Progenitor cell of endocrine pancreas (in vitro differentiated cells): ENCODE results near the gene DPH5. TPM values are rescaled to one million over a fixed set of nuclear protein-coding genes. Genes with fewer than 3 reads are reported as not detected.

Source experiments
- DNase-seq: peaks from one replicate; pipeline ENCODE4 v3.0.0; 2021; ENCODE audit warnings: low spot score; ENCODE audit not compliant: unreplicated experiment
- H3K27ac Mint-ChIP-seq: 2 replicates; pipeline ENCODE4 v1.8.0; 2021; ENCODE audit warnings: mild to moderate bottlenecking, moderate library complexity, mixed read lengths
- H3K27me3 Mint-ChIP-seq: 2 replicates; pipeline ENCODE4 v1.8.0; 2021; ENCODE audit warnings: mixed read lengths
- H3K36me3 Mint-ChIP-seq: 2 replicates; pipeline ENCODE4 v1.8.0; 2022; ENCODE audit warnings: mixed read lengths; ENCODE audit not compliant: insufficient read depth
- H3K4me1 Mint-ChIP-seq: 2 replicates; pipeline ENCODE4 v1.8.0; 2021; ENCODE audit warnings: low read depth, mixed read lengths
- H3K4me3 Mint-ChIP-seq: 2 replicates; pipeline ENCODE4 v1.8.0; 2021; ENCODE audit warnings: low read depth, mild to moderate bottlenecking, moderate library complexity, mixed read lengths
- H3K9me3 Mint-ChIP-seq: 2 replicates; pipeline ENCODE4 v1.8.0; 2021; ENCODE audit warnings: low read depth, mixed read lengths
- total RNA-seq: library from RNA; stranded (reverse); gene quantifications from 2 replicates; pipeline ENCODE4 v1.2.1, GENCODE V29; 2021
- TF ChIP-seq, protein P1 (sequence below): fragments of 200-600 bp; sonication (generic); IDR thresholded peaks from one replicate; pipeline ENCODE4 v1.5.0; 2021; ENCODE audit warnings: antibody characterized with exemption, mild to moderate bottlenecking; ENCODE audit not compliant: unreplicated experiment

Gene DPH5
- total RNA-seq, 1 donor from 2014 or later = 48.2 TPM

DNA sequence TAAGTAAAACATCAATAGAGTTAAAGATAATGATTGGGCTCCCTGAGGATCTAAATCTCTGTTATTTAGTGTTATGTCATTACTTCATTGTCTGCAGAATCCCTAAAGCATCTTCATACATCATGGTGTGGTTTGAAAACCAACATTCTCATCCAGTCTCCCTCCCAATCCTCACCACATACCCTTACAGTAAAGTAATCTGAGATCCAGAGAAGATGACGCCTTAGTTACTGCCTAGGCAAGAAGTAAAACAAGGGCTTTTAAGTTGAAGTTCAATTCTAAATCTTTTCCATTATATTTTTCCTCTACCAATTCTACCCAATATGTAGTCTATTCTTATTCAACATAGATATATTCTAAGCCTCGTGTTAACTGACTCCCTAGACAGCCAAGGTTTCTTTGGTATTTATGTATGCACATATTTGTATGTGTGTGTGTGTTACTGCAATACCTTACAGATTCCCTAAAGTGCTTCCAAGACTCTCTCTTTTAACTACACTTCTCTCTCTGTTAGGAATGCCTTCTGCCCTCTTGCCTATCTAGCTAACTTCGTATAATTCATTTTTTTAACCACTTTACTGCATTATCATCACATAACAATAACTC is 17.3 kb downstream of the DPH5 start:
- no peak overlapping the region for H3K4me3 Mint-ChIP-seq
- TF ChIP-seq, protein P1, sequence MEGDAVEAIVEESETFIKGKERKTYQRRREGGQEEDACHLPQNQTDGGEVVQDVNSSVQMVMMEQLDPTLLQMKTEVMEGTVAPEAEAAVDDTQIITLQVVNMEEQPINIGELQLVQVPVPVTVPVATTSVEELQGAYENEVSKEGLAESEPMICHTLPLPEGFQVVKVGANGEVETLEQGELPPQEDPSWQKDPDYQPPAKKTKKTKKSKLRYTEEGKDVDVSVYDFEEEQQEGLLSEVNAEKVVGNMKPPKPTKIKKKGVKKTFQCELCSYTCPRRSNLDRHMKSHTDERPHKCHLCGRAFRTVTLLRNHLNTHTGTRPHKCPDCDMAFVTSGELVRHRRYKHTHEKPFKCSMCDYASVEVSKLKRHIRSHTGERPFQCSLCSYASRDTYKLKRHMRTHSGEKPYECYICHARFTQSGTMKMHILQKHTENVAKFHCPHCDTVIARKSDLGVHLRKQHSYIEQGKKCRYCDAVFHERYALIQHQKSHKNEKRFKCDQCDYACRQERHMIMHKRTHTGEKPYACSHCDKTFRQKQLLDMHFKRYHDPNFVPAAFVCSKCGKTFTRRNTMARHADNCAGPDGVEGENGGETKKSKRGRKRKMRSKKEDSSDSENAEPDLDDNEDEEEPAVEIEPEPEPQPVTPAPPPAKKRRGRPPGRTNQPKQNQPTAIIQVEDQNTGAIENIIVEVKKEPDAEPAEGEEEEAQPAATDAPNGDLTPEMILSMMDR = no peak
- no peaks in the 10 kb centered on the region for H3K9me3 Mint-ChIP-seq
- H3K4me1 Mint-ChIP-seq = peaks cover 9% of the 10 kb centered on the region
- H3K27ac Mint-ChIP-seq = no peak overlapping the region
- no peaks in the 10 kb centered on the region for H3K27me3 Mint-ChIP-seq
- DNase-seq = no peak
- peaks cover 8% of the 10 kb centered on the region for H3K36me3 Mint-ChIP-seq

DNA sequence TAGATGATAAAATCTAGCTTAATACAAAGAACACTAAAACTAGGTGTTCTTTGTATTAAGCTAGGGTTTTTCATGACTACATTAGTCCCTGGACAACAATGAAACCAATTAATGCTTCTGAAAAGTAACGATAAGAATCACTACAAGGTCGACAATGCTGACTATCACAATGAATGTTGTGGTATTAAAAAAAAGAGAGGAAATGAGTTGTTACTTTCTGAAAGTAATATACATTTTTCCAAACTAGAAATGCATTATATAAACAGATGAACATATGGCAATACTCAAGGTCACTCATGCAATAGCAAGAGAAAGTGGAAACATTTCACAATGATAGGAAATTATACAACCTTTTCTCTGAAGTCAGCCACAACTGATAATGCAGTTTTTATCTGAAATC is 19.0 kb downstream of the DPH5 start:
- Mint-ChIP-seq H3K27me3 (no peaks in the 10 kb centered on the region), H3K36me3 (peaks cover 6% of the 10 kb centered on the region), H3K9me3 (no peaks in the 10 kb centered on the region), H3K4me1 (peaks cover 11% of the 10 kb centered on the region), H3K27ac (no peak overlapping the region), H3K4me3 (no peak overlapping the region)
- DNase-seq = no peak
- TF ChIP-seq, protein P1 = no peak

GRCh38 chr1:101005871-101006270 is 19.7 kb downstream of the DPH5 start:
- no peaks in the 10 kb centered on the region for H3K9me3 Mint-ChIP-seq
- TF ChIP-seq, protein P1 = no peak
- DNase-seq = no peak
- peaks cover 8% of the 10 kb centered on the region for H3K36me3 Mint-ChIP-seq
- H3K4me3 Mint-ChIP-seq = no peak overlapping the region
- H3K27me3 Mint-ChIP-seq = no peaks in the 10 kb centered on the region
- H3K27ac Mint-ChIP-seq = no peak overlapping the region
- H3K4me1 Mint-ChIP-seq = peaks cover 11% of the 10 kb centered on the region

- DNase-seq = no peak
- Mint-ChIP-seq H3K27me3 (no peaks in the 10 kb centered on the region), H3K4me3 (no peak overlapping the region), H3K9me3 (no peaks in the 10 kb centered on the region), H3K36me3 (peaks cover 7% of the 10 kb centered on the region), H3K27ac (no peak overlapping the region), H3K4me1 (peaks cover 11% of the 10 kb centered on the region)
- TF ChIP-seq, protein P1 = no peak
These were observed 20.4 kb downstream of the DPH5 start for GRCh38 chr1:101005183-101005582.

GRCh38 chr1:101004670-101005069 is 20.9 kb downstream of the DPH5 start:
- Mint-ChIP-seq H3K9me3 (no peaks in the 10 kb centered on the region), H3K4me3 (no peak overlapping the region), H3K4me1 (peaks cover 11% of the 10 kb centered on the region), H3K27me3 (no peaks in the 10 kb centered on the region), H3K27ac (no peak overlapping the region), H3K36me3 (peaks cover 7% of the 10 kb centered on the region)
- TF ChIP-seq, protein P1 = no peak
- no peak for DNase-seq
